EH (cell line): Measurements from ENCODE around the gene CRYL1.

Experiments used
- DNase-seq: peaks from one replicate; pipeline ENCODE4 v3.0.0-alpha.2; 2015; ENCODE audit warnings: low read depth

The CRYL1 gene

DNA sequence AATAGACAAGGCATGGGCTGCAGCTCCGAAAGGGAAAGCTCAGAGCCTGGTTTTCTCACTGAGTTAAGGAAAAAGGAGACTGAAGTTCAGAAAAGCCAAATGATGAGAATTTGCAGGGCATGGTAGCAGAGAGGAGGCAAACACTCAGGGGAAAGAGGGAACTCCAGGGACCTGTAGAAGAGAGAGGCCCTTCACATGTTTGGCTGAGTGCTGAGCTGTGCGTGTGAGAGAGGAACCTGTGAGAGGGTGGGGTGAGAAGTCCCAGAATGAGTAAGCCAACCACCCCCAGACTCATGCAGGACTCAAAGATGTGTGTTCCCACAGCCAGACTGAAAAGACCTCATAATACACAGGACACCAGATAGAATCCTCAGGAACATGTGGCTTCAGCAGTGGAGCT is 2.8 kb upstream of the CRYL1 start:
- no peak for DNase-seq

DNA sequence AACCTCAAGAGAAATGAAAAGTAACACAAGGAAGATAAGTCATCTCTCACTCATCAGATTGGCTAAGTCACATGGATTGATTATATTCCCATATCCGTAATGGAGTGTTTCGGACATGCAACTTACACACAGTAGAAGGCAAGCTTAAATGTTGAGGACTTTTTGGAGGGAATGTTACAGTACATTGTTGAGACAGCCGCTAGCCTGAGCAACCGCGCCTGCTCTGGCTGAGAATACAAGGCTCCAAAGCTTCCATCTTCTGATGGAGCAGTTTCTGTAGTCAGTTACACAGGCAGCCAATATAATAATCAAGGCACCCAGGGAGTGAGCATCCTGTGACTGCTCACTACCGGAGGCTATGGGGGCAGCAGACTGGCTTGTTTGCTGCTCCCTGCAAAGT is 1.0 kb upstream of the CRYL1 start:
- DNase-seq: peak; percentile 6

DNA sequence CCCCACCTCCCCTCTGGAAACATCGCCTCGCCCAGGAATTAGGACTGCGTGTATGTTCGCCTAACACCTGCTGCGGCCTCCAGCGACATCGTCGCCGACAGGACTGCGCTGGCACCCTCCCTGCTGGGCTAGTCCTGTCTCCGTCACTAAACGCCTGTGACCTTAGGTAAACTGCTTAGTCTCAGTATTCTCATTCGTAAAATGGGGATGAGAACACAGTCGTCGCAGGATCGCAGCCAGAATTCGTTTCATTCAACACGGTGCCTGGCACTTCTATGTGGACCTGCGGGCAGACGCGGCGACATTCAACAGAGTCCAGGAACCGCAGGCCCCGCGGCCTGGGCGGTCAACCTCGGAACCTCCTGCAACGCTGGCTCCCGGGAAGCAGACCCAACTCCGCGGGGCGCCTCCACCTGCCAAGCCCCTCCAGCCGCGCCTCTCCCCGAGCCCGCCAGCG is 485 bp downstream of the CRYL1 start:
- DNase-seq: peak; percentile 22

DNA sequence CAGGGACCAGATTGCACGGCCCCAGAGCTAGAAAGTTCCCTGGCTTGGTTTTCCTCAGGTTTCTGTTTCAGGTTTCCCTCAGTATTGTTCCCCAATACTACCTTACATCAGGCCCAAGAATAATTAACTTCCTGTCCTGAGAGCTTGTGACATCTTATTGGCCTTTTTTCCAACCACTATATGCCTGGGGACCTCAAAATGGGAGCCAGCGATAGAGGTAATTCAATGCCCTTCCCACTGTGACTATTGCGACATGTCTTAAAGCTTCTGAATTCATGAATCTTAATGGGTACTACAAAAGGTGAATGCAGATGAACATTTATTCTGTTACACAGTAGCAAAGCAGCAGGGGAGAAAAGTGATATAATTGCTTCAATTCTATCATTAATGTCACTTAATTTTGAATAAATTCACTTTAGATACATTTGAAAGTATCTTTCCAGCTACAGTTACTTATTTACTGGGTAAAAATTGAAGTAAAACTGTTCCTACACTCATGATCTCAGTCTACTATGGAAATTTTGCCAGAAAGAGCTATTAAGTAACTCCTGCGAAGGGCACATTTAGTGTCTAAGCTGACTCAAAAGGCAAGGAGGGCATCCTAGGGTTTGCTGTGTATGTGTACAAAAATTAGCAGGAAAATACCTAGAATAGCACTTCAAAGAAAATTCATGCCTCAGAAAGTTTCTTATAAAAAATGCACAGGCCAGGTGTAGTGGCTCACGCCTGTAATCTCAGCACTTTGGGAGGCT is 4.1 kb downstream of the CRYL1 start:
- DNase-seq: no peak

DNA sequence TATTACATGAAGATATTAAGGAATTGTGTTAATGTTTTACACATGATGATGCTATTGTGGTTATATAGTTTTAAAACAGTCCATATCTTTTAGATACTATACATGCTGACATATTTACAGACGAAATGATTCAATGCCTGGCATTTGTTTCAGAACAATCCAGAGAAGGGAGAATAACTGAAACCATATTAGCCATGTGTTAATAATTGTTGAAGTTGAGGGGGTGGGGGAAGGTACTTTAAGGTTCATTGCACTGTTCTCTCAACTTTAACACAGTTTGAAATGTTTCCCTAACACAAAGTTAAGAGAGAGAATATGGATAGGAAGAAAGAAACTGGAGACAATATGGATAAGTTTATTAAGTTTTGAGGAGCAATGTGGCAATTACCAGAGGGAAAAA is 5.8 kb downstream of the CRYL1 start:
- DNase-seq: no peak

DNA sequence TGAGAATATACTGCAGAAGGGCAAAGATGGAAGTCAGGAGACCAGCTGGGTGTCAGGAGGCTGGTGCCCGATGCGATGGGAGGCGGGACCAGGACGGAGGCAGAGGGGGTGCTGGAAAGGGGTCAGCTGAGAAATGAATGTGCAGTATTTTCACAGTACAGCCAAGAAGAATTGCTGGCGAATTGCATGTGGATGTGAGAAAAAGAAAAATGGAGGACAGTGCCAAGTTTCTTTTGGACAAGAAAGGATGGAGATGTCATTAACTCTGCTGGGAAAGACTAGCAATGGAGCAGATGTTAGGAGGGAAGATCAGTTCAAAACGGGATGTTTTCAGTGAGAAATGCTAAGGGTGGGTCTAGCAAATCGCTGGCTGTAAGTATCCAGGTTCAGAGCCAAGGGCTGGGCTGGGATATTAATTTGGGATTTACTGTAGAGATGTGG is 7.0 kb downstream of the CRYL1 start:
- no peak for DNase-seq

DNA sequence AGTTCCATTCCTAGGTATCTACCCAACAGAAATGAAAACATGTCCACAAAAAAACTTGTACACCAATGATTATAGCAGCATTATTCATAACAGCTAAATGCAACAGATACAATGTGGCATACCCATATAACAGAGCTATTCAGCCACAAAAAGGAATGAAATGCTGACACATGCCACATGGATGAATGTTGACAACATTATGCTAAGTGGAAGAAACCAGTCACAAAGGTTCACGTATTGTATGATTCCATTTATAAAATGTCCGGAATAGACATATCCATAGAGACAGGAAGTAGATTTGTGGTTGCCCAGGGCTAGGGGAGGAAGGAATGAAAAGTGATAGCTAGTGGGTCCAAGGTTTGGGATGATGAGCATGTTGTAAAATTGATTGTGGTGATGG is 10.8 kb downstream of the CRYL1 start:
- peak; percentile 31 for DNase-seq

DNA sequence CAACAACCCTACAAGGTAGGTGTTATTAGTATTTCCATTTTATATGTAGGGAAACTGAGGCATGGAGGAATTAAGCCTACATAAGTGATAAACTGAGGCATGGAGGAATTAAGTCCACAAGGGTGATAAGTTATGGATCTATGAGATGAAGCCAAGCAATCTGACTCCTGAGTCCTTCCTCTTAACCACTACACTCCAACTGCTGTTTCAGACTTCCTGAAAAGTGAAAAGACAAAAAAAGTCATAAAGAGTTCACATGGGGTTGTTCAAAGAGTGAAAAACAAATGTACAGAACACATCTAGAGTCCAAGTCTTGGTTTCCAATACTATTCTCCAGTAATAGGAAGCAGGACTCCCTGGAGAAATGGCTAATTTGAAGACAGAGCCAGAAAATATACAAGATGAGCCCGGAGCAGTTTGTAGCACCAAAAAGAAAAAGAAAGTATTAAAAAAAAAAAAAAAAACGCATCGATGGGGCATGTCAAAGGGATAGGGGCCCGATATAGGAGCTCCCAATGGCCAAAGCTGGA is 12.1 kb downstream of the CRYL1 start:
- DNase-seq: no peak

DNA sequence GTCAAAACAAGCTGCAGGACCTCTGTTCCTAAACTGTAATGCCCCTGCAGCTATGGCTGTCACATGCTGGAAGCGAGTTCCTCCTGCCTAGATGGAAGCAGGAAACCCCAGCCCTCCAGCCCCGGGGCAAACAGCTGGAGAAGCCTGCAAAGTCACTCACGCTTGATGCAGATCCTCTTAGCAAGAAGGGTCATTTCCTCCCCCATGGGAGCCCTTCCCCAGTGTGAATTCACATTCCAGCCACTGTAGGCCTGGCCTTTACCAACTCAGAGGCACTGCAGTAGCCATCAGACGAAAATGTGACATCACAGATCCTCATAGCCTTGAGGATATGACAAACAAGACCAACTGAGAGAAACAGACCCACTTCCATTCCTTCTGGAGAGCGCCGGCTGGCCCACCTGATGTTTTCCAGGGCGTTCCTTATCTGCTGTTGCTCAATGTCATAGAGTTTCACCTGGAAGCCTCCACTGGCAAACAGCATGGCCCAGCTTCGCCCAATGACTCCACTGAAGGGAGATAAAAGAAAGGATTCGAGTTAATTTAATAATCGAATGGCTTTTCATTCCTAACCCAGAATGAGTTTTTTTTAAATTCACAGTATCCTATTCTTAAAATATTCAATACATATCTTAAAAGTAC is 13.5 kb downstream of the CRYL1 start:
- no peak for DNase-seq

DNA sequence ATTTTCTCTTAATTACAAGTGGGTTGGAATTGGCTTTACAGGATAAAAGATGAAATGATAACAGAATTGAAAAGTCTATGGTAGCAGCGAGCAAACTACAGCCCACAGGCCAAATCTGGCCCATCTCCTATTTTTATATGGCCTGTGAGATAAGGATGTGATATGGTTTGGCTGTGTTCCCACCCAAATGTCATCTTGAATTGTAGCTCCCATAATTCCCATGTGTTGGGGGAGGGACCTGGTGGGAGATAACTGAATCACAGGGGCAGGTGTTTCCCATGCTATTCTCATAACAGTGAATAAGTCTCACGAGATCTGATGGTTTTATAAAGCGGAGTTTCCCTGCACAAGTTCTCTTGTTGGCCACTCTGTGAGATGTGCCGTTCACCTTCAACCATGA is 19.0 kb downstream of the CRYL1 start:
- DNase-seq: no peak

DNA sequence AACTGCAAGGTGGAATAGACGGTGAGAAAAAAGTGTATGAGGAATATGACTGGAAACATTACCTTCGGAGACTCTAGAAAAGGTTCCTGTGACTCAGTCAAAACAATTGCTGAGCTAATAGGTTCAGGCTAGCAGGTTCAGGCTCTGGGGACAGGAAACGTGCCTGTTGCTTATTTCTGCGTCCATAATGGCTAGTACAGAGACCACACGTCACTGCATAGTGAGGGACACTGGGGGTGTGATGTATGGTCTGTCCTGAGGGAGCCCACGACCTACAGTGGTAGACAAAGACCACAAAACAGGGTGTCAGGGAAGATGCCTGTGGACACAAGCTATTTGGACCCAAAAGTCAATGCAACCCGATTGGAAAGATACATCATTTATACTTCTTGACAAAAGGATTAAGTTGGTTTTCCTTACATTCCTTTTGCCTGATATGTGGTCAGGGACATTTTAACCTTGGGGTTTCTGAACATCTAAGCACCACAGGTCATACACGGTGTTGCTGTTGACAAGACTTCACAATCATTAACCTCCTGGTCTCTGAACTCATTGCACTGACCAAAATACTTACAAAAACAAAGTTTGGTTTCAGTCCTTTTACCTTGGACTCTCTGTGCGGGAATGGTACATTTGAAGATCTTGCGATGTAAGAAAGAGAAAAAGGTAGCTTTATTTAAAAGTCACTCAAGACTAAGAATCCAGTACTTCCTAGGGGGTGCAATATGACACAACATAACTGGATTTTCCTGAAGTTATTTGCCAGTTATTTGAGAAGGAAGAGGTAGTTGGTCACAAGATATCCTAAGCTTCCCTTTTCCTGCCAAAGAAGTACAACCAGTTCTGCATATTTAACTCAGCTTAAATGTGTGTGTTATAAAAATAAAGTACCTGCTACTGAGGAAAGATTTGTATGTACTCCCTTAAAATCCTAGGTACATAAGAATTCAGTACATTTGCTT is 20.0 kb downstream of the CRYL1 start:
- DNase-seq: no peak

DNA sequence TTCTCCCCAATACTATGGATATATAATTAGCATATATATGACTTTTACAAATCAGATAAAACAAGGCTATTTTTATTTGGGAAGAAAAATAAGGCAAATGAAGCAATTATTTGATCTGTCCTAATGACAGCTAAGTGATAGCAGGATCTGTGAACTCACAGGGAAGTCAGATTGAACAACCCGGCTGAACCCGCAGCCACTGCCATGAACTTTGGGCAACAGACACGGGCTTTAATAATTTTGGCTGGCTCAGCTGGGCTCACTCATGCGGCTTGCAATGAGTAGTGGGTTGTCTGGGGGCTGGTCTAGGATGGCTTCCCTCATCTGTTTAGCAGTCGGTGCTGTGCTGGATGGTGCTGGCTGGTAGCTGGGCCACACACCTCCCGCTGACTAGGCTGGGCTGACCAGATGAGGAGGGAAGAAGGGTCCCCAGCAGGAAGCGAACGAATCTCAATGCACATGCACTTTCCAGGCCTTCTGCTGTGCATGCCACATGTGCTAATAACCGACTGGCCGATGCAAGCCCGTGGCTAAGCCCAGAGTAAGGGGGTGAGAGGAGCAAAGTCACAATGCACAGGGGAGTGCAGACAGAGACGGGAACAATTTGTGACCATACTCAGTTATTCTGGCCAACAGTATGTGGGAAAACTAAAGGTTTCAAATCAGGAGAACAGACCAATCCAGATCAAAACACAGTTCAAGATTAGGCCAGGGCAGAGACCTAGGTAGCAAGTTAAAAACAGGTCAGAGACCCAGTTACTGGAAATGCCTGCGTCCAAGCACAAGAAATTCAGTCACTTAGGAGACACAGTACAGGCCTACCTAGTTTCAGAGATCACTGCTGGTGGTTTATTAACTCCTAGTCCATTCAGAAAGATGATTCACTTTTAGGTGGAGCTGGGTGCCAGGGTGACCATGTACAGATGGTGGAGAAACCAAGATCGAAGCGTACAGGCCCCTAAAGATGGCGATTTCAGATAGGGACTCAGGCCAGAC is 22.3 kb downstream of the CRYL1 start:
- DNase-seq: no peak

DNA sequence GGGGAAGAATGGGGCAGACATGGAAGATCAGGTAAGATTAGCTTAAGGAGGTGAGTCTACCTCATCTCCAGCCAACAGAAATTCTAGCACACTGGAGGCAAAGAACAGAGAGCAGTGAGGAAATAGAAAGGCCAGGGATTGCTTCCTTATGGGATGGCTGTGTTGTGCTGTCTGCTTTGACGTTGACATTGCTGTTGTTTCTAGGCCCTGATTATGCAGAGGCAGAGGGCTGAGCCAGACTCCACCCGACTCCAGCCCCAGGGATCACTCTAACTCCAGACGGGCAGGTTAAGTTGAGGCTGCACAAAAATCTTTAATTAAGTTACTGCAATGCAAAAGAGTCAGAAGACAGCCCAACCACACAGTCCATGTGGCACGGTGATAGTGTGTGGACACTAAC is 24.1 kb downstream of the CRYL1 start:
- DNase-seq: no peak

DNA sequence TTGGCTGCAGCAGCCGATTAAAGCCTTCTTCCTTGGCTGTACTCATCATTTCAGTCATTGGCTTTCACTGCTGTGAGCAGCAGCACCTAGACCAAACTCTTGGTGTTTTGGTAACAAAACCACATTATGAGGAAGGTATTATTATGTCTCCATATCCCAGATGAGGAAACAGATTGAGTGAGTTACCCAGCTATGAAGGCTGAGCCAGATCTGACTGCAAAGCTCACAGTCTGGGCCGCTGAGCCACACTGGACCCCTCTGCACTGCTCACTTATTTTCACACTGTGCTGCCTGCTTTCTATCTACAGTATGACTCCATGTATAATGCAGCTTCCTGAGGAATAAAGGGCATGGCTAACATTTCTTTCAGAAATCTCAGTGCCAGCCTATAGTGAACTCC is 24.5 kb downstream of the CRYL1 start:
- no peak for DNase-seq

DNA sequence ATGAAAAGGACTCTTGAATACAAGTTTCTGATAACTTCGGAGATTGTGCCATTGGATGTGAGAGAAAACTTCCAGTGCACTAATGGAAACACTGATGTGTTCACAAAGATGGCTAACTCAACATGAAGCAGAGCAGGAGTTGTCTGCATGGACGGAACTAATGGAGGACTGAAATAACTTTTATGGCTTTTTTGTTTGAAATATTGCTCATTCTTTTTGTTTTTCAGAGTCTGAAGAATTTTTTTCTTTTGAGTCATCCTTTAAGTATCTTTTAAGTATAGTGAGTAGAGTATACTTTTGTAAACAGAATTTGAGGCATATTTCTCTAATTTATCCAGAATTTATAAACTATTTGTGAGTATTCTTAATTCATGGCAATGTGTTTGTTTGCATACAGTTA is 25.7 kb downstream of the CRYL1 start:
- DNase-seq: peak; percentile 81

DNA sequence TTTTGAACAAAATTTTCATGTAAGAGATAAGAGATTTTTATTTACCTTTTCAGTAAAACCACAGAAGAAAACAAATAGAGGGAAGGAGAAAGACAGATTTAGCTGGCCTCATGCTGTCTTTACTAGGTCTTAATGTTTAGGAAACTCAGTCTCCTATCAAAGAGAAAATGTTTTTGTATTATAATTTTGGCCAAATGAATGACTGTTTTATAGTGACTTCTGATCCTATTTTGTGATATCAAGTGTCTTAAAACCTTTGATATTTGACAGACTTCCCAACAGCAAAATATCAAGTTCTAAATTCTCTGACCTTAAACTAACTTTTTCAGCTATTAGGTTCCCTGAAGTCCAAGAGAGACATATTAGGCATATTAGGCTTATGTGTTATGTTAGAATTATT is 27.0 kb downstream of the CRYL1 start:
- no peak for DNase-seq

DNA sequence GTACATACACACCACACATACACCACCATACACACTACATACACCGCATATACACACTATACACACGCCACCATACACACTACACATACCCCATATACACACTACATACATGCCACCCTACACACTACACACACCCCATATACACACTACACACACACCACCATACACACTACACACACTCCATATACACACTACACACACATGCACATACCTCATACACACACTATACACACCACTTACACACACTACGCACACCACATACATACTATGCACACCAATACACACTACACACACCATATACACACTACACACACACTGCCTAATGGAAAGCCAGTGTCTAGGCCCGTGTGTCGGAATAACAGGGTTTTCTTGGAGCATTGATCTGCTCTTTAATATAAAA is 27.5 kb downstream of the CRYL1 start:
- no peak for DNase-seq

DNA sequence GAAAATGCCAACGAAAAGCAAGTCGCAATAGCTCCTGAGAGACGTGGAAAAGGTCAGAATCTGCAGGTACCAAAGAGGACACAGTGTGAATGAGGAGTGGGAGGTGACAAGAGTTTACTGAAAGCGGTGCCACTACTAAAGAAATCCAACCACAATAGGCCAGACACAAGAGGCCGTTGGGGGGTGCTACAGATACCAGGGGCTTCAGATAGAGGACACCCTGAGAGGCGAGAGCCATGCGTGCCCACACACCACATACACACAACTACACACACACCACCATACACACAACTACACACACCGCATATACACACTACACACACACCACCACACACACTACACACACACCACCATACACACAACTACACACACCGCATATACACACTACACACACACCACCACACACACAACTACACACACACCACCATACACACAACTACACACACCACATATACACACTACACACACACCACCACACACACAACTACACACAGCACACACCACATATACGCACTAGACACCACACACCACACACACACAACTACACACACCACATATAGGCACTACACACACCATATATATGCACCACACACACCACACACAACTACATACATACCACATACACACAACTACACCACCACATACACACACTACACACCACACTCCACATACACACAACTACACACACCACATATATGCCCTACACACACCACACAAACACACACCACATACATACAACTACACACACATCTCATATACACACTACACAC is 28.5 kb downstream of the CRYL1 start:
- DNase-seq: no peak

DNA sequence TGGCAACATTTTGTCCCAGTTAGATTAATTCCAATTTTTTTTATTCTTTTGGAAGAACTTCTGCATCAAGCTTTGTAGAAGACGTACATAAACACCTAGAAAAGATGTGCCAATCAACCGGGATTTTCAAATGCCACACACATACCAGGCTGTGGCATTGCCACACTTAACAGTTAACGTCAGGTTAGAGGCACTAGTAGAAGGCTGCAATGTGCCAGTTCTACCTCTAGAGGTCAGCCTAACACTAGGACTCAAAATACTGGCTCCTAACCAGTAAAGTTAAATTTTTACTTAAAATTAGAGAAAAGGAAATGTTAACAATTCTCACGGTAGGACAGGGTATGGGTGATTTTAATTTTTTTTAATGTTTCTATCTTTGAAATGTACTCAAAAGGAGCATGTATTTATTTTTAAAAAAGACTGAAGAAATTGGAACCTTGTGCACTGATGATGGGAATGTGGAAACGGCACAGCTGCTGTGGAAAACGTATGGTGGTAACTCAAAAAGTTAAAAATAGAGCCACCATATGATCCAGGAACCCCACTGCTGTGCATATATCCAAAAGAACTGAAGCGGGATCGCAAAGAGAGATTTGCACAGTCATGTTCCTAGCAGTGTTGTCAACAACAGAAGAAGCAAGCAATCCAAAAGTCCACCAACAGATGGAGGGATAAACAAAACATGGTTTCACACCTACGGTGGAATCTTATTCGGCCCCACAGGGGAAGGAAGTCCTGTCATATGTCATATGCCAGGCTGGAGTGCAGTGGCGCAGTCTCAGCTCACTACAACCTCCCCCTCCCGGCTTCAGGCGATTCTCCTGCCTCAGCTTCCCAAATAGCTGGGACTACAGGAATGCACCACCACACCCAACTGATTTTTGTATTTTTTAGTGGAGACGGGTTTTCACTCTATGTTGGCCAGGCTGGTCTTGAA is 30.3 kb downstream of the CRYL1 start:
- DNase-seq: peak; percentile 70
